IPS-NIHi7 (cell line): Measurements from ENCODE around the gene ATP8B3.

Experiments used
- DNase-seq: peaks from one replicate; pipeline ENCODE4 v3.0.0; 2012; ENCODE audit warnings: mixed read lengths; ENCODE audit errors: extremely low spot score

Gene ATP8B3

DNA sequence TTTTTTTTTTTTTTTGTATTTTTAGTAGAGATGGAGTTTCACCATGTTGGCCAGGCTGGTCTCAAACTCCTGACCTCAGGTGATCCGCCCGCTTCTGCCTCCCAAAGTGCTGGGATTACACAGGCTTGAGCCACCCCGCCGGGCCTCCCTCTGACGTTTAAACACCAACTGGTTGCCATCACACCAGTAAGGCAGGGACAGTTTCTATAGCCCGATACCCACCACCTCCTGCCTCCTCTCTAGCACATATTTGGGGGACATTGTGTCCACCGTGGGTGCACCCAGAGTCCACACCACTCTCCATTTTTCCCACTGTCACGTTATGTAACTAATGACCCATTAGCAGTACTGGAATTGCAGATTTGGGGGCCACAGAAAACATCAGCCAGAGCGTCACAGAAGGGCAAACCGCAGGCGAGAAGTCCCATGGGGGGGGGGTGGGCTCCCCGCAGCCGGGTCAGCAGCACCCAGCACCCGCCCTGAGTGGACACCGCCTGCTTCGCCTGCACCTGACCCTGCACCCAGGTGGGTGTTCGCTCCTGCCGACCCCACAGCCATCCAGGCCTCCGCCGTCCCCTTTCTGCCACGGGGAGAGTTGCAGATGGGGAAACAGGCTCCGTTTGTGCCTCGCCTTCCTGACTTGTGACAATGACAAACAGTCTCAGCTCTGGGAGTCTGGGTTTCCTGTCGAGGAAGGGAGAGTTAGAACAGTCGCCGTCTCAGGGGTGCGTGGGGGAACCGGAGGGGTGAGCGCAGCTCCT, 55.2 kb downstream of the ATP8B3 start:
- no peak for DNase-seq

DNA sequence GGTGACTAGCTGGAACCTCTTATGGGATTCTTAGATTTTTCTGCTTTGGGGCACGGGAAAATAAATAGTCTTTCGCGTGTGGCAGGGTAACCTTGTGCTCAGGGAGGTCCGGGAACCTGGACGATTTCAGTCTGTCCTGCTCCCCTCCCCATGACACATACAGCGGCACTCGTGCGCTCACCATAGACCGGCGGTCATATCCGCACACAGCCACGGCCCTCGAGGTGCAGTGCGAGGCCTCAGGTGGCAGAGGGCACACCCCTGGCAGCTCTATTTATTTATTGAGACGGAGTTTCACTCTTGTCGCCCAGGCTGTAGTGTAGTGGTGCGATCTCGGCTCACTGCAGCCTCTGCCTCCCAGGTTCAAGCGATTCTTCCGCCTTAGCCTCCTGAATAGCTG, 55.8 kb downstream of the ATP8B3 start:
- DNase-seq, result no peak

DNA sequence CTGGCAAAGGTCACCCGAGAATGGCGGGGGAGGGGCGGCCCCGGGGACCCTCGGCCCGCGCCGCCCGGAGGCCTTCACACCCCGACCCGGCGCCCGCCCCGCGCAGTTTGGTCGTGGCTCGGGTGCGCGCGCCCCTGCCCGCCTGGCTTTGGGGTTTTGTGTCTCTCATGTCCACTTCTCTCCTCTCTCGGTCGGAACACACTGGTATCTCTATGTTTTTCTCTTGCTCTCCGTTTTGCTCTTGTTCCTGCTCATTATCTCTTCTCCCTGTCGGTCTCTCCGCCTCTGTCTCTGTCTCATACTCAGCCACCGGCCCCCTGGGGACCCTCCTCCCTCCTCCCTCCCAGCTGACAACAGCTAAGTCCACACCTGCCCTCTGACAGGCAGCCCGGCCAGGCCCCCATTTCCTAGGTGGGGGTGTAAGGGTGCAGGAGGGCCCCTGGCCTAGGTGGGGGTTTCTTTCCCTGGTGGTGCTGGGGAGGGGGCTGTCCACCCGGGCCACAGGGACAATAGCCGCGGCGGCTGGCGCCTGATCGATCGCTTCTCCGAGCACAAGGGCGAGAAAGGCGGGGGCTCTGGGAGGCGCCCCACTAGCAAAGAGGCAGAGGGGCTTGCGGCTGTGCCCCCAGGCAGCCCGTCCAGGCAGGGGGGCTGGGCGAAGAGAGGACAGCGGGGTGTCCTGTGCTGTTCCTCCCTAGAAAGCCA, 56.5 kb downstream of the ATP8B3 start:
- DNase-seq, result no peak

DNA sequence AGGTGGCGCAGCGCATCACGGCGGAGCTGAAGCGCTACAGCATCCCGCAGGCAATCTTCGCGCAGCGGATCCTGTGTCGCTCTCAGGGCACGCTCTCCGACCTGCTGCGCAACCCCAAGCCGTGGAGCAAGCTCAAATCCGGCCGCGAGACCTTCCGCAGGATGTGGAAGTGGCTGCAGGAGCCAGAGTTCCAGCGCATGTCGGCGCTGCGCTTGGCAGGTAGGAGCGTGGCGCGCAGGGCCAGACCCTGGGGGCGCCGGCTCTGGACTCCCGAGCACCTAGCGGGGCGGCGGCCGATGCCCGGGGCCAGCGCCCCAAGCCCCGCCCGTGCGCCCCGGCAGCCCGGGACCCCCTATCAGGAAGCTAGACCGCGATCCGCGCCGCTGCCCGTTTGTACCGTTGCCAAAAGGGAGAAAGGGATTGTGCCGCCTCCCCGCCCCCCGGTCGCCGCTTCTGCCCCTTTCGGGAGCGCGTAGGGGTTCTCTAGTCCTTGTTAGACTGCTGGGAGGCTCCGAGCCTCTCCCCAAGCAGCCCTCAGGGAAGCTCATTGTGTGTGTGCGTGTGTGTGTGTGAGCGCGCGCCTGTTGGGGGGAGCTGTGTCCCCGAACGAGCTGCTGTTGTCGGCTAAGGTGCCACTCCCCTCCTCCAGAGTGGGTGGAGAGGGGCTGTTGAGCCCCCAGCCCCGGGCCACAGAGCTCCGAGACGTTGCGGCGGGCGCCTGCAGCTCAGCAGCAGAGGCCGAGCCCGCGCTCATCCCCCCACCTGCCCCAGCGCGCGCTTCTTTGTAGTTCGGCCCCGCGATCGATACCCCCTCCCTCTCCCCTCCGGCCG, 57.2 kb downstream of the ATP8B3 start:
- DNase-seq, result no peak

DNA sequence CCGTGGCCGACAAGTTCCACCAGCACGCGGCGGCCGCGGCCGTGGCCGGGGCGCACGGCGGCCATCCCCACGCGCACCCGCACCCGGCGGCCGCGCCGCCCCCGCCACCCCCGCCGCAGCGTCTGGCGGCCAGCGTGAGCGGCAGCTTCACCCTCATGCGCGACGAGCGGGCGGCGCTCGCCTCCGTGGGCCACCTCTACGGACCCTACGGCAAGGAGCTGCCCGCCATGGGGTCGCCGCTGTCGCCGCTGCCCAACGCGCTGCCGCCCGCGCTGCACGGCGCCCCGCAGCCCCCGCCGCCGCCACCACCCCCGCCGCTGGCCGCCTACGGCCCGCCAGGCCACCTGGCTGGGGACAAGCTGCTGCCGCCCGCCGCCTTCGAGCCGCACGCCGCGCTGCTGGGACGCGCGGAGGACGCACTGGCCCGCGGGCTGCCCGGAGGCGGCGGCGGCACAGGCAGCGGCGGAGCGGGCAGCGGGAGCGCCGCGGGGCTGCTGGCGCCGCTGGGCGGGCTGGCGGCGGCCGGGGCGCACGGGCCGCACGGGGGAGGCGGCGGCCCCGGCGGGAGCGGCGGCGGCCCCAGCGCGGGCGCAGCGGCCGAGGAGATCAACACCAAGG, 57.9 kb downstream of the ATP8B3 start:
- DNase-seq, result no peak

DNA sequence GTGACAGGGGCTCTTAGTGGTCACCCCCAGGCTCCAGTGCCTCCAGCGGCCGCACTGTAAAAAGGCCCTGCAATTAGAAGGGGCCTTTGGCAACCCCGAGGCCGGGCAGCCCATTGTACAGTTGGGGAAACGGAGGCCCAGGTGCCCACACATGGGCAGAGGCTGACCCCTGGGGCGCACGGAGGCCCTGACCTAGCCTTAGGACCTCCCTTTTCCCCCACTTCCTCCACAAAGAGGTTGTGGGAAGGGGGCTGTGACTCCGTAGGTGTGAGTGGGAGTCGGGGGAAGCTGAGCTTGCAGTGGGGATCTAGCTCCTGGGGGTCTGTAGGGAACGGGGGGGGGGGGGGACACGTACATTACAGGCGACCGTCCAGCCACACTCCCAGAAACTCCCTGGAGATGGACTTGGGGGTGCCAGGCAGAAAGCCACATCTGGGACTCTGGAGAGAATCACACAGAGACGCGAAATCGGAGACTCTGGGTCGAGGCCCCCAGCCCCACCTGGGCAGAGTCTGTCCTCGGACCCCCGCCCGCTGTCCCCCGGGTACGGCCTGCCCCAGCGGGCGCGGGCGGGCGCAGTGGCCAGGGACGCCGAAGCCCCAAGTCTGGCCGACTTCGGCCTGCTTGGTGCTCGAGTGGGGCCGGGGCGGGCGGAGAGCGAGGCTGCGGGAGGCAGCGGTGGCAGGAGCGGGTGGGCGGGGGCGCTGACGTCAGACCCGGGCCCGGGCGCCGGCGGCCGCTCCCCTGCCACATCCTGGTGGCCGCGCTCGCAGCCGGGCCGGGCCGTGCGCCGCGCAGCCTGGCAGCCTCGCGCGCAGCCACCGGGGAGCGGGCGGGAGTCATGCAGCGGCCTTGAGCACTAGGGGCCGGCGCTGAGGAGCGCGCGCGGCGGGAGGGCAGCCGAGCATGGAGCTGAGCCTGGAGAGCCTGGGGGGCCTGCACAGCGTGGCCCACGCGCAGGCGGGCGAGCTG, 59.0 kb downstream of the ATP8B3 start, which contains the start of gene ONECUT3:
ONECUT3 (plus strand) TSS at position 750 of the 972 bp plus-strand sequence; CDS start at position 907, 157 bp downstream.
- DNase-seq, result peak; percentile 71

DNA sequence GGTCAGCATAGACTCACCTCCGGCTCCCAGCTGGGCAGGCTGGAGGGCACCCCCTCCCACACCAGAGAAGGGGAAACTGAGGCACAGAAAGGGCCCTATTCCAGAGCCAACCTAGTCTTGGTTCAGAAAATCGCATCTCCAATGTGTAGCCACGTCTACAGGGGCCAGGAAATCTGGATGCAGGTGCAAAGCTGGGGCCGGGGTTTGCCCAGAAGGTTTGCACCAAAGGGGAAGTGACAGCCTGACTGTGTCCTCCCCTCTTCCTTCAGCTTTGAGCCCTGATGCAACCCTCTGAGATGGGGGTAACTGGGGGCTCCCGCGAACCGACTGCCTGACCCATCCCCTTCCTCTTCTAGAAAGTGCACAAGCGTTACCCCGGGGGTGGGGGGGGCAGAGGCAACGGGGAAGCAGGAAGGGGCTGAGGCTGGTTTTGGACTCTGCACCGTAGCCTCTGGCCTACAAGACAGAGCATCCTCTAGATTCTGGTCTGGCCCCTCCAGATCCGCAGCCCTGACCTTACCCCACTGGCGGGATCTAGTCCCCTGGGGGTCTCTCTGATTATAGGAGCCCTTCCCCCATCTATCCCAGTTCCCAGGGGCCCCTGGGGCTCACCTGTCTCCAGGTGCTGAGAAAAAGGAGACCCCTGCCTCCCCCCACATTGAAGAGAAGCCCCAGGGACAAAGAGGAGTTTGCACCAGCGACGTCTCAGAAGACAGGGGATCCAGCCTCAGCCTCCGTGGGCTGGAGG, 59.9 kb downstream of the ATP8B3 start:
- DNase-seq, result no peak

DNA sequence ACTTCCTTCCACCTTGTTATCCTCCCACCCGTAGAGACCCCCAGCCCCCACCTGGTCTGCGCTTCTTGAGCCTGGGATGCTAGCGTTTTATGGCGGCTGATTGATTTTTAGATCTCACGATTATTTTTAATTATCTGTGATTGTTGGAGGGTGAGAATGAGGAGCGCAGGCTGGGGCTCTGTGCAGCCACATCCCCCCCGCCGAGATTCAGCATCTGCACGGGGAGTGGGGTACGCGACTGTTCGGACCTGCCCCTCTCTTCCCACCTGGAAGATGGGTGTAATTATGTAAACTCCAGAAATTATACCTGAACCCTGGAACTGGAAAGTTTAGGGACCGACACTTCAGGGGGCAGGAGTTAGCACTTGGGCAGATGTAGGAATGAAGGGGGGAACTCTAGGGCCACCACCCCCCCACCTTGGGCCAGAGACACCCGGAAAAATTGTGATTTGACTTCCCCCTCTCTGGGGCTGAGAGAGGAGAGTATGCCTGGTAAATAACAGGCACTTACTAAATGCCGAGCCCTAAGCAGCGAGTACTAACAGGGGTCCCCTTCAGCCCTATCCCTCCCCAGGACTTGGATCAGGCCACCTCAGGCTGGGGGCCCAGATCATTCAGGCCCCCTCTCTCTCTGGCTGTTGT, 60.6 kb downstream of the ATP8B3 start:
- DNase-seq, result no peak

DNA sequence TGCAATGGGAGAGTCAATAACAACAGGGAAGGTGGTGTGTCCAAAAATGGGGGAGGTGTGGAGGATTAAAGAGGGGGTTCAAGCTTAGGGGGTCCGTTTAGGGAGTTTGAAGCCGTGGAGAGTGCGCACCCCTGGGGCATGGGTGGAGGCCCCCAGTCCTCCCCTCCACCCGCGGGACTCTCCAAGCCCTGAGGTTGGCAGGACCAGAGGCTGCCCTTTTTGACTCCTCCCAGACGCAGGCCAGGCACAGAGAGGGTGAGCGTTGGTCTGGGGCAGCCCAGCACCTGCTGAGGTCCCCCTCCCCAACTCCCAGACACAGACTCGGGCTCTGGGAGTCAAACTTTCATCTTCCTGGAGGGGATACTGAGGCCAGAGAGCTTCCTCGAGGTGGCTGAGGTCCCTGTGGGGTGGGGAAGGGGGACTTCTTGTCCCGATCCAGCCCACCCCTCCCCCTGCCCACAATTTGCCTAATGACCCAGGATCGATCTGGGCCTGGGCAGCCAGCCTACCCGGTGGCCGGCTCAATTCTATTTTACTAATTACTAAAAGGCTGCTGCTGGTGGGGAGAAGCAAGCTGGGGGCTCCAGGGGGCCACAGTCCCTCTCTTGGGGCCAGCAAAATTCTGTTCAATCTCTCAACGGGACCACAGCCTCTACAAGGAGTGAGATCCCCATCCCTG, 61.6 kb downstream of the ATP8B3 start:
- DNase-seq, result no peak

DNA sequence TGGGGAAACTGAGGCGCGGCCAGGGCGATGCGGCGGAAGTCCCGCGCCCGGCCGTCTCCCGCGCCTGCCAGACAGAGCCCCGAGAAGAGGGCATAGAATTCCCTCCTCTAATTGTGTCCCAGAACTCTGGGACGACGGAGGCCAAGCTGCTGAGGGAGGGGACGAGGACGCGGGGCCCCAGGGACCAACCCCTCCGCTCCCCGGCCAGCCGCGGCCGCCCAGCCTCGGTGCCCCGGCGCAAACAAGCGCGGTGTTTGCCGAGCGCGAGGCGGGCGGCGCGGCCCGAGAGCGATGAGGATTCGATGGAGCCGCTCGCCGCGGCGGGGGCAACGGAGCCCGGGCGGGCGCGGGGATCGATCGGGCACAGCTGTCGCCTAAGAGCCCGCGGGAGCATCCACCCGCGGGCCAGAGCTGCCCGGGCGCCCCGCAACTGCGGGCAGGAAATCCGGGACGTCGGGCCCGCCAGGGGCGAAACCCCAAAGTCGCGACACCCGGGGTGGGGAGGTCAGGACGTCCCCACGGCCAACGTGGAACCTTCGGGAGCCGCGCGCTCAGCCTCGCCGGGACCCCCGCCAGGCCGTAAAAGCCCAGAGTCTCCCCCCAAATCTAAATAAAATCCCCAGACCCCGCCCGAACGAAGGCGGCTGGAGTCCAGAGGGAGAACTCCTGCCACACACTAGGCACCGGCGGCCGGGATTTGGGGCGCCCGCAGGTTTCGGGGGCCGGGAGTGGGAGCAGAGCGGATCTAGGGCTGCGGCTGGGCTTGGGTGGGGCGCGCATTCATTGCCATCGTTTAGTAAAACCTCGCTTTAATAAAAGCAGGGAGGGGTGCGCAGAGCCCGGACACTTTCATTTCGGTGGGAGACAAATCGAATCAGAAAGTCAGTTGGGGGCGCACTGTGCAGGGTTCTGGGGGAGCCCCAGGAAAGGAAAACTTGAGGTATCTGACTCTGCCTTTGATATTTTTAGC, 62.4 kb downstream of the ATP8B3 start:
- no peak for DNase-seq

DNA sequence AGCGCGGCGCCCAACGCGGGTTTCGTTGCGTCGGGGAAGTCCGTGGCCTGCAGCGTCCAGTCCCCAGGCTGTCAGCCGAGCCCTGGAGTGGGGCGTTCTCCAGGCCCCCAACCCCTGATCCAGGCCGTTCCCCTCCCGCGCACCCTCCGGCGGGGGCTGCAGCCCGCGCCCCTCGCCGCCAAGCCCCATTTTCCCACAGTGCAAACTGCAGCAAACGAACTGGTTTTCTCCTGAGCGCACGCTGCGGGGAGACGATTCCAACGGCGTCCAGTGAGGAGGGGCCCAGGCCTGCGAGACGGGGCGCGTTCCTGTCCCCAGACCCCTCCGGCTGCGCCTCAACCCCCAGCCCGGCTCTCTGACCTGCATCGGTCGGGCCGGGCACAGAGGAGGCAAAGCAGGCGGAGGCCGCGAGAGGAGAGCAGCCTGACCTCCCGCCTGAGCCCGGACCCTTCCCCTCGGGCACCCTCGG, 63.2 kb downstream of the ATP8B3 start:
- no peak for DNase-seq

DNA sequence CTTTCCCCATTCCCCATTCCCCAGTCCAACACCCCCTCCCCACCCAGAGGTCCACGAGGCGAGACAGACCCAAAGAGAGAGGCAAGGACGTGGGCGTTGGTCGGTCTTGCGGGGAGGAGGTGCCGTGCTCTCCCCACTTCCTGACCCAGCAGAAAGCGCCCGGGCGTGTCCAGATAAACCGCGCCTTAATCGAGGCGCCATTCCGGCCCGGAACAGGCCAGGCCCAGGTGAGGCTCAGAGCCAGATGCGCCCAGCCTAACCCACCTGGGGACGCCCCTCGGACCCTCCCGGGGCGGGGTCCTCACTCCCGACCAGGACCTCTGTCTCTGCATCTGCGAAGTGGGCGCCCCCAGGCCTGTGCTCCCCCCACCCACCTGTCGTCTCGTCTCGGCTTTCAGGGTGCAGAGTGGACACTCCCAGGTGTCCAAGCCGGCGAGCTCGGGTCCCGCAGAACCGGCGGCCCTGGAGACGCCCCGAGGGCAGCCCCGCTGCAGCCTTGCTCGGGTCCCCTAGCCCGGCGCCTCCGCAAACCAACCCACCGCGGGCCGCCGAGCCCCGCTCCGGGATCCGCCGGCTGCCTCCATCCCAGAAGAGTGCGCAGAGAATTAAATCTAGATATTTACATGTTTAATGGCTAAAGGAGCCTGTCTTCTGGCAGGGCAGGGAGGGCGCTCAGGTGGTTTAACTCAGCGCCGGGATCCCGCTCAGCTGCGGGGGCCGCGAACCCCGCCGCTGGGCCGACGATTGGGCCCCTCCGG, 63.8 kb downstream of the ATP8B3 start:
- DNase-seq, result no peak

DNA sequence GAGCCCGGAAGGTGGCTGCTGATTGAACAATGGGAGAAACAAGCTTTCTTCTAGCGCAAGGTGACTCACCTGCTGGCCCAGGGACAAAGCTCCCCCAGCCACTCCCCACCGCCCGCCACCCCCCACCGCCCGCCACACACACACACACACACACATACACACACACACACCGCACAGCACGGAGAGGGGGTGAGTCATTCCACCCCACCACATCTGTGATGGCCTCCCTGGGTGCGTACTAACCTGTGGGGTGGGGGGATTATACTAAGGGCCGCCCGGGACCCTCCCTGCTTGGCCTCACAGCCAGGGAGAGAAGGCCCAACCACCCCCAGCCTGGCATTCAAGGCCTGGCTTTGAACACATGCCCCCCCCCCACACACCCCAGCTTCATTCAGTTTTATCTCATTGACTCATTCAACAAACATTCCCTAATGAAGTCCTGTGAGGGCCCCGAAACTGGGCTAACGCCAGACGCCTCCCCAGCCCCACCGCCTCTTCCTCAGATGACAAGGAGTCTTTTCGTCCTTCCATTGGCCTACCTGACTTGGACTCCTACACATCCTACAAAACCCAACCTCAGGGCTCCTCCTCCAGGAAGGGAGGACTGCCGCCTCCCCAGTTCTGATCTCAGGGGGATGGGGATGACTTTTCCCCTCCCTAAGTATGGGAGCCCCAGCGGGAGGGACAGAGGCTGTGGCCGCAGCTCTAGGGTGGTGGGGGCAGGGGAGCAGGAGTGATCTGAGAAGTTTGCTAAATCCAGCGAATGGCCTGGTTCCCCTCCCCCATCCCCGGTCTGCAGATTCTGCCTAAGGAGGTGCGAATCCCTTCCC, 64.6 kb downstream of the ATP8B3 start:
- peak; percentile 66 for DNase-seq

DNA sequence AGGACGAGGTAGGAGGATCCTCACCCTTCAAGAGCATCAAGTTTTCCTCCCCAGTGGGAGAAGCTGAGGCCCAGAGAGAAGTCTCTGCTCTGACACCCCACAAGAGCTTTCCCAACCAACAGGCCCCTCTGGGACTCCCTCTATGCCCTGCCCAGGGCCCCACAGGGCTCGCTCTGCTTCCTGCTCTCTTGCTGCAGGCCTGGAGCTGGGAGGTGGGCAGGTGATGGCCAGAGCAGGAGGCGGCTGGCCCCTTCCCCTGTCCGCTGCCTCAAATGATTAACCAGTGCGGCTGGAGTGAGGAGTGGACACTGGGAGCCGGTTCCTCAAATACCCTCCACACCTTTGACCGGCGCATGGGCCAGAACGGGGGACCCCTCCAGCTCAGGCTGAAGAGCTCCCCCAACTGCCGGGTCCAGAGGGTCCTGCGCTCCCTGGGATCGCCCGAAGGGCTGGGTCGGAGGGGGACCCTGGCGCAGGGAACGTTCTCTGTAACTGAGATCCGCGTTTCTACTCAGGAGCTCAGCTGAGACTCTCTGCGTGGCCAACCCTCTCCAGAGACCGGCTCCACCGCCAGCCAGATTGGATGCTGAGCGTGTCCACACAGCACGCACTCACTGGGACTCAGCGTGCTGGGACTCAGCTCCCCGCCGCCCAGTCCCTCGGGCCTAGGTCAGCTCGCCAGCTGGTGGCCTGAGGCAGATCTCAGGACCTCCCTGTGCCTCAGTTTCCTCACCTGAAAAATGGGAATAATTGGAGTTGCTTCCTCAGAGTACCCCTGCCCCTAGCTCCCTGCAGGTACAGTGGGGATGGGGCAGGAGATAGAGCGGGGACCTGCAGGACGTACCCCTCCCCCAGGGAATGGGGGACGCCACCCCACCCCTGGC, 65.4 kb downstream of the ATP8B3 start:
- DNase-seq, result no peak

DNA sequence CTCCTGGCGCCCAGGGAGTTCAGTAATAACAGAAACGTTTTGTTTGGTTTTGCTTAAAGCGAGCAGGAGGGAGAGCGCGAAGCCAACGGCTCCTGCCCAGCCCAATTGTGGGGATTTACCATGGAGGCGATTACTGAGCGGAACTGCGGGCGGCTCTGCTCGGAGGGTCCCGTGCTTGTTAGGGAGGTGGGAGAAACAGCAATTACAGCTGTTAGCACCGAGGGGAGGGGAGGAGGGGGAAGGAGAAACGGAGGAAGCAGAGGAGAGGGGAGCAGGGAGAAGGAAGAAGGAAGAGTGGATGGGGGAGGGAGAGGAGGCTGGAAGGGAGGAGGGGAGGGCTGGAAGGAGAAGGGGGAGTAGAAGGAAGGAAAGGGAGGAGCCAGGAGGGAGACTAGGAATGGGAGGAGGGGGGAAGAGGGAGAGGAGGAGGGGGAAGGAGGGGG, 66.5 kb downstream of the ATP8B3 start:
- no peak for DNase-seq
